HG03095 (cell line): ENCODE data around the gene RASA2.

Experiments used
- ATAC-seq: cut with Tn5 transposase; IDR thresholded peaks from one replicate; pipeline ENCODE4 v1.9.1; 2021; ENCODE audit warnings: moderate library complexity; ENCODE audit not compliant: unreplicated experiment

RASA2 gene

DNA sequence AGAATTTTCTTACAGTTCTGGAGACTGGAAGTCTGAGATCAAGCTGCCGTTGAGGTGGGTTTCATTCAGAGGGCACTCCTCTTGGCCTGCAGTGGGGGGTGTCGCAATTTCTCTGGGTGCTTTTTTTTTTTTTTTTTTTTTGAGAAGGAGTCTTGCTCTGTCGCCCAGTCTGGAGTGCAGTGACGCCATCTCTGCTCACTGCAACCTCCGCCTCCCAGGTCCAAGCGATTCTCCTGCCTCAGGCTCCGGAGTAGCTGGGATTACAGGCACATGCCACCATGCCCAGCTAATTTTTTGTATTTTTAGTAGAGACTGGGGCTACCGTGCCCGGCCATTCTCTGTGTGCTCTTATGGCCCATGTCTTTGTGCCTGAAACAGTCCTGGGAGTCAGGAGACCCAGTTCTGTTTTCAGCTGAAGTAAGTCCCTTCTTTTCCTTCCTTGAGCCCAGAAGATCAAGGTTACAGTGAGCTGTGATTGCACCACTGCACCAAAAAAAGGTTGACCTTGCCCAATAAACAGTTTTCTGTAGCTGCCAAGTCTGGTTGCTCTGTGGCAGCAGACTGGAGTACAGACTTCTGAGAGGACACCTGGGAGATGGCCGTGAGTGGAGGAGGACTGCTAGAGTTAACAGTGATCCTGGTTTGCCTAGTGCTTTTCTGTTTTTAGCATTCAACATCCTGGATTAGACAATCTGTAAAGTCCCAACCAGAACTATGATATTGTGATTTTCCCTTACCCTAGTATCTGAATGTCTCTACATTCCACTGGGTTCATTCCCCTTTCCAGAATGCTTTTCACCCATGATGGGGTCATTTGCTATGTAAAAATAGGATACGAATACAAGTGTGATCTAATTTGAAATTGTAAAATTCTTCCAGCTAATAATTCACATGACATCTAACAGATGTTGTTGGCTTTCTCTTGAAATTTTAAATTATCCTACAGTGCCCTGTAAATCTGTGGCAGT, 174.7 kb downstream of the RASA2 start:
- no peak for ATAC-seq

DNA sequence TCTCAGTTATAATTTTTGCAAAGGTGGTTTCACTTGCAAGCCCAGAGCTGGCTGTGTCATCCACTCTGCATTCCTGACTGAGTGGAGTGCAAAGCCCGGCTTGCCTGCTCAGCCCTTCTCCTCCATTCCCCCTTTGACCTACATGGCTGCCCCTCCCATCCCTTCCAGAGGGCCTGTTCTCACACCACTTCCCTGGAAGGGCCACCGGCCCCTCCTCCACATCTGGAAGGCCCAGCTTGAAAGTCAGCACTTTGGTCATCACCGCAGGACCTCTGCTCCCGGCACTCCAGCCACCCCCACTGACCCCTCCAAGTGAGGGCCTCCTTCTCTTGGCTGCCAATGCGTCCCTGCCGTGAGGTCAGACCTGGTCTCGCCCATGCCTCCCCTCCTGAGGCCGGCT, 177.2 kb downstream of the RASA2 start:
- ATAC-seq, result no peak
